Measurements from ENCODE around the gene ZNF329. TPM values are rescaled to one million over a fixed set of nuclear protein-coding genes. Genes with fewer than 3 reads are reported as not detected.

ZNF329 gene
- total and polyA plus RNA-seq, 8 donors = 2.2 to 6.2 (median 3.4) TPM

GRCh38 chr19:58098682-58098998, 51.9 kb downstream of the ZNF329 start:
- FAIRE-seq = no peak

GRCh38 chr19:58097781-58098681, 52.6 kb downstream of the ZNF329 start, which contains the start of gene ZSCAN18:
Gene ZSCAN18, minus strand, starts transcription at chr19:58098231. Its CDS starts 7,964 bp downstream, at chr19:58090267.
- peak; percentile 78 for FAIRE-seq
- ATAC-seq = peak; percentile 100
- Histone ChIP-seq H3K27ac (peak within 1 kb of the TSS; percentile 92 to 97 (median 92)), H3K4me3 (peak within 1 kb of the TSS; percentile 71 to 95 (median 93)), H3K4me1 (no peaks in the 10 kb centered on the region), H3K27me3 (no peaks in the 10 kb centered on the region), H3K9me3 (no peaks in the 10 kb centered on the region), H3K36me3 (no peaks in the 10 kb centered on the region)
- peak; percentile 96 to 100 (median 98) for DNase-seq
- 1% methylated on average over 66 to 67 of the region's 67 CpGs for WGBS, 2 donors
- intact Hi-C loops (cut with DNase I) = no loop called here
- no peak for TF ChIP-seq CTCF (IDR thresholded peaks at IDR 0.05)

More at GRCh38 chr19:58098682-58098998, 51.9 kb downstream of the ZNF329 start:
- TF ChIP-seq CTCF (IDR thresholded peaks at IDR 0.05) = no peak
- Histone ChIP-seq H3K36me3 (no peaks in the 10 kb centered on the region), H3K27ac (peak overlapping the region; percentile 92 to 97 (median 92)), H3K9me3 (no peaks in the 10 kb centered on the region), H3K4me1 (no peaks in the 10 kb centered on the region), H3K4me3 (peak overlapping the region; percentile 71 to 95 (median 93)), H3K27me3 (no peaks in the 10 kb centered on the region)
- intact Hi-C loops (cut with DNase I) = no loop called here
- ATAC-seq = peak in 2 of 4 donors; percentile 24 to 34
- no peak for DNase-seq
- WGBS, 2 donors = 6 to 15% methylated on average over 2 of the region's 2 CpGs

- intact Hi-C loops (cut with DNase I) = no loop called here
- no peaks in the 10 kb centered on the region for H3K9me3 ChIP-seq
- FAIRE-seq = no peak
- peak overlapping the region in 2 of 4 donors; percentile 92 to 94 for H3K4me3 ChIP-seq
- H3K4me1 ChIP-seq = no peaks in the 10 kb centered on the region
- no peaks in the 10 kb centered on the region for H3K36me3 ChIP-seq
- peak in 1 of 6 donors; percentile 20 for DNase-seq
- 28 to 31% methylated on average over 5 to 8 of the region's 8 CpGs for WGBS, 2 donors
- no peak for TF ChIP-seq CTCF (IDR thresholded peaks at IDR 0.05)
- no peak for ATAC-seq
- H3K27me3 ChIP-seq = no peaks in the 10 kb centered on the region
- no peak overlapping the region for H3K27ac ChIP-seq
Observed at GRCh38 chr19:58097349-58097748, 53.2 kb downstream of the ZNF329 start.

GRCh38 chr19:58096884-58097283, 53.7 kb downstream of the ZNF329 start:
- intact Hi-C loops (cut with DNase I) = no loop called here

More at GRCh38 chr19:58096884-58097283, 53.7 kb downstream of the ZNF329 start:
- FAIRE-seq = no peak
- H3K4me1 ChIP-seq = no peaks in the 10 kb centered on the region
- ATAC-seq = no peak
- no peak for TF ChIP-seq CTCF (IDR thresholded peaks at IDR 0.05)
- H3K9me3 ChIP-seq = no peaks in the 10 kb centered on the region
- WGBS, 2 donors = 87 to 89% methylated on average over 13 of the region's 13 CpGs
- DNase-seq = no peak
- no peaks in the 10 kb centered on the region for H3K27me3 ChIP-seq
- H3K4me3 ChIP-seq = peak overlapping the region in 2 of 4 donors; percentile 92 to 94
- no peaks in the 10 kb centered on the region for H3K36me3 ChIP-seq
- H3K27ac ChIP-seq = no peak overlapping the region

Measured in pancreas (tissue), 10 donors.